HAP-1 (cell line): ENCODE measurements around the gene MTHFD1L.
"Not testable (repeated sequence)": the region's sequence is repeated elsewhere in the genome, so short reads cannot be mapped to it uniquely, and the experiment has no call there.

Experiments
- DNase-seq, 2 experiments: peaks; one replicate each; pipeline ENCODE4 v3.0.0-alpha.2; 2016 to 2020; ENCODE audit warnings: low spot score in 2 of 2
- H3K27me3 ChIP-seq: fragments of 250-450 bp; sonication (Bioruptor Pico); 2 replicates; pipeline ENCODE4 v1.5.1; 2020; ENCODE audit warnings: low read depth, mild to moderate bottlenecking, moderate library complexity
- H3K36me3 ChIP-seq: fragments of 250-450 bp; sonication (Bioruptor Pico); replicated peaks from 2 replicates; pipeline ENCODE4 v1.5.1; 2020; ENCODE audit warnings: mild to moderate bottlenecking
- H3K4me1 ChIP-seq: fragments of 250-450 bp; sonication (Bioruptor Pico); 2 replicates; pipeline ENCODE4 v1.5.1; 2020; ENCODE audit warnings: mild to moderate bottlenecking
- H3K4me3 ChIP-seq: fragments of 250-450 bp; sonication (Bioruptor Pico); 2 replicates; pipeline ENCODE4 v1.5.1; 2020; ENCODE audit warnings: mild to moderate bottlenecking, moderate library complexity
- H3K9me3 ChIP-seq: fragments of 250-450 bp; sonication (Bioruptor Pico); 2 replicates; pipeline ENCODE4 v1.5.1; 2020; ENCODE audit warnings: mild to moderate bottlenecking, moderate library complexity
- in situ Hi-C: fragments of 300-500 bp; cut with MboI; formaldehyde crosslinking; loops from 3 replicates; pipeline ENCODE4 v1.14.3; 2020; ENCODE audit warnings: low sequenced_read_pairs, inconsistent platforms, mixed read lengths

The MTHFD1L gene

DNA sequence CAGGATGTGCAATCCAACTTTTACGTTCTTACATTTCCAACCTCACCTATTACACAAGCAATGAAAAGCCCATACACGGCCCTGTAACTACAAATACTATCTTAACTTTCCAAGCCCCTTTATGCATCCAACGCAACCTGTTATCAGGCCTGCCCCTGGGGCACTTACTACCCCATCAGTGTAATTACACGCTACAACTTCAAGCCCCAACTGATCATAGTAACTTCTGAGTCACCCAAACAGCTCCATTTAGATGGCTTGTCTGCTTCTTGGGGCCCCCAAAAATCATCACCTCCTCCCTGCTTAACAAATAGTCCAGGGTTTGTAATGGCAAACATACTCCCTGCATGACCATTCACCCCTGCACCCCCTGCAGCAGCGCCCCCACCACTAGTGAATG lies 11.1 kb upstream of the MTHFD1L start:
- H3K27me3 ChIP-seq, H3K36me3 ChIP-seq, H3K9me3 ChIP-seq, DNase-seq, in situ Hi-C loops: not testable (repeated sequence)
- Histone ChIP-seq H3K4me1 (peaks cover 21% of the 10 kb centered on the region), H3K4me3 (peak overlapping the region; percentile 8)

DNA sequence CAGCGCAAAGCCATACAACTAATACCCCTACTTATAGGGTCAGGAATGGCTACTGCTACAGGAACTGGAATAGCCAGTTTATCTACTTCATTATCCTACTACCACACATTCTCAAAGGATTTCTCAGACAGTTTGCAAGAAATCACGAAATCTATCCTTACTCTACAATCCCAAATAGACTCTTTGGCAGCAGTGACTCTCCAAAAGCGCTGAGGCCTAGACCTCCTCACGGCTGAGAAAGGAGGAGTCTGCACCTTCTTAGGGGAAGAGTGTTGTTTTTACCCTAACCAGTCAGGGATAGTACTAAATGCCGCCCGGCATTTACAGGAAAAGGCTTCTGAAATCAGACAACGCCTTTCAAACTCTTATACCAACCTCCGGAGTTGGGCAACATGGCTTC lies 10.3 kb upstream of the MTHFD1L start:
- H3K4me1 ChIP-seq = peaks cover 21% of the 10 kb centered on the region
- H3K36me3 ChIP-seq, H3K9me3 ChIP-seq, H3K27me3 ChIP-seq, DNase-seq, in situ Hi-C loops: not testable (repeated sequence)
- peak overlapping the region; percentile 8 for H3K4me3 ChIP-seq

DNA sequence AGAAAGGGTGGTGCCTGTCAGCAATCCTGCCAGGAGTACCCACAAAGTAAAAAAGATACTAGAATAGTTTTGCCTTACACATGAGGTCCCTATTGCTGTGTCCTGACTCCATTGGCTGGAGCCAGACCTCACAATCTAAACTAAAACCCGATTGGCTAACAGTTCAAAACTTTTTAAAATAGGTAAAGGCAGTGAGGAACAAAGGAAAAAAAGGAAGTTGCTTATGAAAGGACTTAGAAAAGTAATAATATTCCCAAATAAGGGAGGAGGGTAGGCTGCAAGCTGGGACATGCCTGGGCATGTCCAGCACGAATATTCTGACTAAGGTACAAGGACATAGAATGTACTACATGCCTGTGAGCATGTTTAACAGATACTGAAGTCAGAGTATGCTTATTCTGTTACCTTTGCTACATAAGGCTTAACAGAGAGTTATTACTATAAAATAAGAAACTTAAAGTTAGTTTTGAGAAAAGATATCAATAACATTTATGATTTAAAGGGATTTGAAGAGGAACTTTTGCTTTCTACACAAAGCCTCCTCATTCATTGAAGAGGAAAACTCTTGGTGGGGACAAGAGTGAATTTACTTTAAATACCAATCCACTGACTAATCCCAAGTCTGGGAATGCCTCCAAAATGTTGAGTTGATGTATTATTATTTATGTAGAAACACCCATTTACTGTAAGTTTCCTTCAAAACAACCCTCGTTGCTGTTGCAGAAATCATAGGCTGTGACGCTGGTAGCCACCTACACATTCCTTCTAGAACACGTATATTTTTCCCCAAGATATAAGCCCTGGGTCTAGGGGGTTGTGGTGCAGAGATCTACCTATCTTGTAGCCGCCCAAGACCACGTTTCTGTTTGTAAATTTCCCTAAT lies 8.2 kb upstream of the MTHFD1L start:
- Histone ChIP-seq H3K9me3 (peaks cover 4% of the 10 kb centered on the region; the same call in 1 of the 2 replicates), H3K36me3 (no peaks in the 10 kb centered on the region; the same call in 1 of the 2 replicates), H3K4me1 (peaks cover 21% of the 10 kb centered on the region), H3K27me3 (no peaks in the 10 kb centered on the region), H3K4me3 (peak overlapping the region; percentile 11)
- in situ Hi-C loops = no loop called here
- peak; percentile 84 to 89 for DNase-seq

DNA sequence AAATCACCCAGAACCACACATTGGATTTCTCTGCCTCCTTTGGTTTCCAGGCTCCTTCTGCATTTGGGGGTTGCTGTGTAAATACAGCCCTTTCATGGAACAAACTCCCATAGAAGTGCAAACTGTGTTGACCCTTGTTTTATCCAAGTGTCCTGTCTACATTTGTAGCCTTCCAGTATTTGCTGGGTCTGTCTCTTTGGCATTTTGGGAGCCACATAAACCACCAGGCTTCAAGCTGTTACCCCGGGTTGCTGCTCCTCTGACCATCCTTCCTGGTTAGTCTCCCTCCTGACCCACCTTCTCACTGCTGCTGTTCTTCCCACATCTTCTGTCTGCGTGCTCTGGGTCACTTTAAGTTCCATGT lies 7.6 kb upstream of the MTHFD1L start:
- Histone ChIP-seq H3K36me3 (no peaks in the 10 kb centered on the region; the same call in 1 of the 2 replicates), H3K27me3 (no peaks in the 10 kb centered on the region), H3K4me3 (no peak overlapping the region), H3K4me1 (peaks cover 21% of the 10 kb centered on the region), H3K9me3 (peaks cover 4% of the 10 kb centered on the region; the same call in 1 of the 2 replicates)
- in situ Hi-C loops = no loop called here
- no peak for DNase-seq

DNA sequence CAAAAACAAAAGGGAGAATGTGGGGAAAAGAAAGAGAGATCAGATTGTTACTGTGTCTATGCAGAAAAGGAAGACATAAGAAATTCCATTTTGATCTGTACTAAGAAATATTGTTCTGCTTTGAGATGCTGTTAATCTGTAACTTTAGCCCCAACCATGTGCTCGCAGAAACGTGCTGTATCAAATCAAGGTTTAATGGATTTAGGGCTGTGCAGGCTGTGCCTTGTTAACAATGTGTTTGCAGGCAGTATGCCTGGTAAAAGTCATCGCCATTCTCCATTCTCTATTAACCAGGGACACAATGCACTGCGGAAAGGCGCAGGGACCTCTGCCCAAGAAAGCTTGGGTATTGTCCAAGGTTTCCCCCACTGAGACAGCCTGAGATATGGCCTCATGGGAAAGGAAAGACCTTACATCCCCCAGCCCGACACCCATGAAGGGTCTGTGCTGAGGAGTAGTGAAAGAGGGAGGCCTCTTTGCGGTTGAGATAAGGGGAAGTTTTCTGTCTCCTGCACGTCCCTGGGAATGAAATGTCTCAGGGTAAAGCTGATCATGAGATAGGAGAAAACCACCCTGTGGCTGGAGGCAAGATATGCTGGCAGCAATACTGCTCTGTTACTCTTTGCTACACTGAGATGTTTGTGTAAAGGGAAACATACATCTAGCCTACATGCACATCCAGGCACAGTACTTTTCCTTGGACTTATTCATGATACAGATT lies 3.9 kb upstream of the MTHFD1L start:
- in situ Hi-C loops, DNase-seq, H3K27me3 ChIP-seq, H3K36me3 ChIP-seq, H3K4me3 ChIP-seq, H3K9me3 ChIP-seq: not testable (repeated sequence)
- H3K4me1 ChIP-seq = peaks cover 19% of the 10 kb centered on the region

DNA sequence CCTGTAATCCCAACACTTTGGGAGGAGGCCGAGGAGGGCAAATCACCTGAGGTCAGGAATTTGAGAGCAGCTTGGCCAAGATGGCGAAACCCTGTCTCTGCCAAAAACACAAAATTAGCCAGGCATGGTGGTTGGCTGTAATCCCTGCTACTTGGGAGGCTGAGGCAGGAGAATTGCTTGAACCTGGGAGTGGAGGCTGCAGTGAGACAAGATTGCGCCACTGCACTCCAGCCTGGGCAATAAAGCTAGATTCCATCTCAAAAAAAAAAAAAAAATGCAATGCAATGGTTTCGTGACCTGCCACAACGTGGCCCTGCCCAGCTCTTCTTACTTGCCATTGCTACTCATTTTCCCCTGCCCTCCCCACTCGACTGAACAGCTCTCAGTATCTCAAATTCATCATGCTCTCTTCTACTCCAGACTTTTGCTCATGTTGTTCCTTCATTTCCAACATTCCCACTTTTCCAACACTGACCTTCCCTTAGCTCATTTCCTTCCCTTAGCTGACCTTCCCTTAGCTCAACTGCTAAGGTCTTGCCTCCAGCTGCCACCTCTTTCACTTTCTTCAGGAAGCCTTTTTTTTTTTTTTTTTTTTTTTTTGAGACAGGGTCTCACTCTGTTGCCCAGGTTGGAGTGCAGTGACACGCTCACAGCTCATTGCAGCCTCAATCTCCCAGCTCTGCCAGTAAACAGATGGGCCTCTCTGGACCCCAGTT lies 2.1 kb upstream of the MTHFD1L start:
- H3K4me3 ChIP-seq = no peak overlapping the region
- no peaks in the 10 kb centered on the region for H3K9me3 ChIP-seq
- H3K36me3 ChIP-seq = peaks cover 7% of the 10 kb centered on the region; the same call in 1 of the 2 replicates
- peaks cover 10% of the 10 kb centered on the region for H3K4me1 ChIP-seq
- no peak for DNase-seq
- in situ Hi-C loops = no loop called here
- H3K27me3 ChIP-seq = no peaks in the 10 kb centered on the region

DNA sequence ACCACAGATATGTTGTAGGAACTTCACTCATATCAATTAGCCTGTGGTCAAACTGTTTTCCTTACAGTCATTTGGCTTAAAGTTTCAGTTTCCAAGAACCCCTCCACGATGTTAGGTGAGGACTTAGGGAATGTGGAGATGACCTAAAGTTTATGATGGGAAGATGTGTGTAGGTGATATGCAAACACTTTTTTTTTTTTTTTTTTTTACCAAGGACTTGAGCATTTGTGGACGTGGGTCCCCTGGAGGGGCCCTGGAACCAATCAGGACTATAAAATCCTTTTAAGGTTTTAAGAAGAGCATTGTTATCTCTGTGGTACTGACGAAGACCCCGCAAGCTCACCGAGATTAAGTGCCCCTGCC lies 478 bp upstream of the MTHFD1L start:
- Histone ChIP-seq H3K4me3 (peak overlapping the region; percentile 94), H3K4me1 (peaks cover 10% of the 10 kb centered on the region), H3K27me3 (no peaks in the 10 kb centered on the region), H3K9me3 (no peaks in the 10 kb centered on the region), H3K36me3 (peaks cover 16% of the 10 kb centered on the region; the same call in 1 of the 2 replicates)
- DNase-seq = no peak
- in situ Hi-C loops = no loop called here

DNA sequence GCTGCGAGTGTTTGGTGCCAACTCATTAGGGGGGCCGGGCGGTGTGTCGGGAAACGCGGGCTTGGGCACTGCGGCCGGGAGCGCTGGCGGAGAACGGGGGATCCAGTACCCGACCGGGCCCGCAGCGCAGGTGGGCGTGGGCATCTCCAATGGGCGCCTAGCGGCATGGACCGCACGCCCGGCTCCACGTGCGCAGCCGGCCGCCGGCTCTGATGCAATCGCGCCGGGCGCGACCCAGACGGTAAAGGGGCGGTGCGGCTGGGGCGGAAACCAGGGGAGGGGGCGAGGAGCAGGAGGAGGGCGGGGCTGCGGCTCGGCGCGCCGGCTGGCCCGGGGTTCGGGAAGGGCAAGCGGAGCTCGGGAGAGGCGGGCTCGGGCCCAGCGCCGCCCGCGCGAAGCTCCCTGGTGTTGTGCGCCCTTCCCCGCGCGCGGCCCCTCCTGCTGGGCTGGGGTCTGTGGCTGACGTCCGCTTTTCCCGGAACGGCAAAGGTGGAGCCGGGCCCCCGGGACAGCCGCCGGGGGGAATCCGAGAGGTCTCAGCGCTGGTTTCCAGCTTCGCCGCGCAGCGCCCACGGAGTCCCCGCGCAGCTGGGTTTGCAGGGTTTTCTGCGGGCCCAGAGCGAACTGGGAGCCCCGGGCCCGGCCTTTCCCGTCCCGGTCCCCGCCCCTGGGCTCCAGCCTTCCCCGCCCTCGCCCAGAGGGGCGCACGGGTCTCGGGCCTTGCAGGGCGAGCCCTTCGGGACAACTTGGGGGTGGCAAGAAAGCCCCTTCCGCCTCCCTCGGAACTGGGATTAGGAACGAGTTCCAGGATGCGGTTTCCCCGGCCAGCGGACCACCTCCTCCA lies 867 bp downstream of the MTHFD1L start:
- no peaks in the 10 kb centered on the region for H3K9me3 ChIP-seq
- in situ Hi-C loops = no loop called here
- H3K36me3 ChIP-seq = peaks cover 18% of the 10 kb centered on the region; the same call in 1 of the 2 replicates
- no peaks in the 10 kb centered on the region for H3K27me3 ChIP-seq
- peak overlapping the region; percentile 94 for H3K4me3 ChIP-seq
- DNase-seq = peak; percentile 83 to 95
- H3K4me1 ChIP-seq = peaks cover 10% of the 10 kb centered on the region

DNA sequence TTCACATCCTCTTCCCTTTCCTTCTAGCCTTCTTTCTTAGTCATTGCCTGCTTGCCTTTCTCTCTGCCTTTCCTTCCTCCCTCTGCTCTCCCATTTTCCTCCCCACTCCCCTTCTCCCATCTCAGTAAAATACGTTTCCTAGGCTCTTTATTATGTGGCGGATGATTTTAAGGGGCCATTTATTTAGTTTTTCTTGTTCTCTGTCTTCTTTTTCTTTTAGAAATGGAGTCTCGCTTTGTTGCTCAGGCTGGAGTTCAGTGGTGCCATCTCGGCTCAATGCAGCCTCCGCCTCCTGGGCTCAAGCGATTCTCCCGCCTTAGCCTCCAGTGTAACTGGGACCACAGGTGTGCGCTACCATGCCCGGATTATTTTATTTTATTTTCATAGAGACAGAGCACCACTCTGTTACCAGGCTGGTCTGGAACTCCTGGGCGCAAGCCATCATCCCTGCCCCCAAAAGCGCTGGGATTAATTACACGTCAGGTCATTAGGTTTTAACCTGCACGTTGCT lies 1.5 kb downstream of the MTHFD1L start:
- peaks cover 10% of the 10 kb centered on the region for H3K4me1 ChIP-seq
- in situ Hi-C loops = no loop called here
- peaks cover 21% of the 10 kb centered on the region for H3K36me3 ChIP-seq
- H3K27me3 ChIP-seq = no peaks in the 10 kb centered on the region
- DNase-seq = peak in 1 of 2 experiments; percentile 22
- peak overlapping the region; percentile 94 for H3K4me3 ChIP-seq
- H3K9me3 ChIP-seq = no peaks in the 10 kb centered on the region

DNA sequence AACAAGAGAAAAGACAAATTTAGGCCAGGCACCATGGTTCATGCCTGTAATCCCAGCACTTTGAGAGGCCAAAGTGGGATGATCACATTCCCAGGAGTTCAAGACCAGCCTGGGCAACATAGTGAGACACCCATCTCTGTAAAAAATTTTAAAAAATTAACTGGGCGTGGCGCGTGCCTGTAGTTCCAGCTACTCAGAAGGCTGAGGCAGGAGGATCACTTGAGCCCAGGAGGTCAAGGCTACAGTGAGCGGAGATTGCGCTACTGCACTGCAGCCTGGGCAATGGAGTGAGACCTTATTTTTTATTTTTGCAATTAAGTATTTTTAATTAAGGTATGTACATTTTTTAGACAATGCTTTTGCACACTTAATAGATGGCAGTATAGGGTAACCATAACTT lies 3.3 kb downstream of the MTHFD1L start:
- Histone ChIP-seq H3K9me3 (no peaks in the 10 kb centered on the region), H3K27me3 (no peaks in the 10 kb centered on the region), H3K36me3 (peaks cover 27% of the 10 kb centered on the region), H3K4me3 (no peak overlapping the region), H3K4me1 (peaks cover 10% of the 10 kb centered on the region)
- DNase-seq = no peak
- in situ Hi-C loops = no loop called here

DNA sequence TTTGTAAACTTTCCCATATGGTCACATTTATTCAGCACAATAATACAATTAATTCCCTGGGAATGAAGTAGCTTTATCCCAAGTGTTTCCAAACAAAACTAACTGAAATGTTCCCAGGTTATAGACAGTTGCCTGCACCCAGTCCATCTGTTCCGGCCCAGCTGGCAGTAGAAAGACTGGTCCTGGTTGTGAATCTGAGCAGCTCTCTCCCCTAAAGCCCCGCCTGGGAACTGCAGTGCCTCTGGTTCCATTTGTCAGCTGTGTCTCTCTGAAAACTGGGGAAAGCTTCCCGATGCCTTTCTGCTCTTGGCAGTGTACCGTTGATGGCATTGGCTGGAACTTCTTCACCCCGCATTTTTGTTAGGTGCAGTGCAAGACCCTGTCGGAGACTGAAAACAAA lies 8.7 kb downstream of the MTHFD1L start:
- in situ Hi-C loops = no loop called here
- Histone ChIP-seq H3K36me3 (peaks cover 42% of the 10 kb centered on the region), H3K4me1 (peaks cover 17% of the 10 kb centered on the region), H3K9me3 (no peaks in the 10 kb centered on the region), H3K4me3 (no peak overlapping the region), H3K27me3 (no peaks in the 10 kb centered on the region)
- no peak for DNase-seq

DNA sequence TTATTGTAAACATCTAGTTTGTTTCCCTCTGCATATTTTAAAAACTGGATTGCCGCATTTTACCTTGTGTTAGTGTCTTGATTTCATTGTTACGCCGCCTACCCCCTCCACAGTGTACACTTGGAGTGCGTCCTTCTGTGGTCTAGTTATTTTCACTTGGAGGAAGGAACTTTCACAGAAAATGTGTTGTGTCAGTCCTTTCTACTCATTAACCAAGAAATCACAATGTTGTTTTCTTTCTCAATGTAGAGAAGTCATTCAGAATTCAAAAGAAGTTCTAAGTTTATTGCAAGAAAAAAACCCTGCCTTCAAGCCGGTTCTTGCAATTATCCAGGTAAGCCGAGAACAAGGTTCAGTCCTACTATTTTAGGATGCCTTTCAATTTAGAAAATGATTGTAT lies 10.3 kb downstream of the MTHFD1L start:
- H3K4me1 ChIP-seq = peaks cover 27% of the 10 kb centered on the region
- DNase-seq = no peak
- H3K27me3 ChIP-seq = no peaks in the 10 kb centered on the region
- no peaks in the 10 kb centered on the region for H3K9me3 ChIP-seq
- peaks cover 42% of the 10 kb centered on the region for H3K36me3 ChIP-seq
- in situ Hi-C loops = no loop called here
- H3K4me3 ChIP-seq = no peak overlapping the region

DNA sequence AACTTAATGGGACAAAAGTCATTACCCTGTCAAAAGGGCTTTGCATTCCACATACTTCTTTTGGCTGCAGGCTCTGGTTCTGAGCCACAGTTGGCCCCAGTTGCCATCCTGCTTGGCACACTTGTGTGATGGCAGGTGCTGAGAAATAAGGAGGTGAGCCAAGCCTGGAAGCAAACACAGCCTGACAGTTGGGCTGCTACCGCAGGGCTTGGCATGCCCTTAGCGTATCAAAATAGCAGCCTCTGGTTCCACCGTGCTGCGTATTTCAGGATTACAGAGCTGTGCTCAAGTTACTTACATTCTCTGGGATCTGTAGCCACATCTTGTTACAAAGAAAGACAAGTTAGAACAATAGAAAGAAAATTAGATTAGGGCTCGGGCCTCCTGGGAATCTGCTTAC lies 11.1 kb downstream of the MTHFD1L start:
- H3K36me3 ChIP-seq = peaks cover 42% of the 10 kb centered on the region
- in situ Hi-C loops = no loop called here

More for the DNA sequence above, 11.1 kb downstream of the MTHFD1L start:
- H3K9me3 ChIP-seq = no peaks in the 10 kb centered on the region
- H3K27me3 ChIP-seq = no peaks in the 10 kb centered on the region
- DNase-seq = no peak
- peaks cover 35% of the 10 kb centered on the region for H3K4me1 ChIP-seq
- no peak overlapping the region for H3K4me3 ChIP-seq
